Brain pericyte (primary cell): Measurements from ENCODE around the gene TIAM2.
"Not testable (repeated sequence)": the region's sequence is repeated elsewhere in the genome, so short reads cannot be mapped to it uniquely, and the experiment has no call there.

Experiments used
- DNase-seq: peaks from one replicate; pipeline ENCODE4 v3.0.0-alpha.2; 2012; ENCODE audit warnings: low read depth, low spot score

Gene TIAM2

DNA sequence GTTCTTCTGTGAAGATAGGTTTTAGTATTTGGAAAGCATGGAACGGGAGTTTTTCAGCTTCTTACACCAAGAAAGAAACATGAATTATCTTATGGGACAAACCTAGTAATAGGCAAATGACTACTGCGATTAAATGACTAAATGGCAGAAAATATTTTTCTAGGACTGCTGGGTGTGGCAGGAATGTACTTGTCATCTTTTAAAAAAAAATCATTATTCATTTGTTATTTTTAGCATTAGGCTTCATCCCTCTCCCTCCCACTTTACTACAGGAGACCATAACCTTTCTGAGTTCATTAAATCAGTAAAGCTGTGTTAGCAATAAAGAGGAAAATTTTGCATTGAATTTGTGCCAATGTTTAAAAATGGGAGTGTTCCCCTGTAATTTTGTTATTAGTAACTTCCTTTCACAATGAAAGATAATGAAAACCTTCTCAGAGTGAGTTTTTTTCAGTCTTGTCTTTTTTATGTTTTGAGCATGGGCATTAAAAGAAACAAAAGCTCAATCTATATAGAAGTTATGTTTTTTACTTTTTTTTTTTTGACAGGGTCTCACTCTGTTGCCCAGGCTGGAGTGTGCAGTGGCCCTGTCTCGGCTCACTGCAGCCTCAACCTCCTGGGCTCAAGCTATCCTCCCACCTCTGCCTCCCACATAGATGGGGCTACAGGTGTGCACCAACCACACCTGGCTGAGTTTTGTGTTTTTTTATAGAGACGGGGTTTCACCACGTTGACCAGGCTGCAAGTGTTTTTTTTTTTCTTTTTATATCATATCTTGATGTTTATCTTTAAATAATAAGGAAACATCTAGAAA lies 163.1 kb downstream of the TIAM2 start:
- DNase-seq, result no peak

DNA sequence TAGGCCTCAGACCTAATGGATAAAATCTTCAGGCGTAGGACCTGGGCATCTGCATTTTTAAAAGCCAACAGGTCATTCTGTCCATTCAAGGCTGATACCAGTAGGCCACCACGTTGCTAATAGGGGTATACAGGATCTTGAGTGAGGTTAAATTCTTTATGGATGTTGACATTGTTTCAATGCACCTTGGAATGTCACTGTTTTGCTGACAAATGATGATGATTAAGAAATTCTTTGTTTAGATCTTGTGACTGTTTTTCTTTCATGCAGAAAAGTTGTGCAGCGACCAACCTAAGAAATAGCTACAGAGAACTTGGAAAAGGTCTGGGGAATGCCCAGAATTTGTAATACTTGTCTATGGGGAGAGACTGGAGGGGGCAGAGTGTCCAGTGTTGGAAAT lies 167.6 kb downstream of the TIAM2 start:
- DNase-seq, result no peak

- DNase-seq, result no peak
Measured at GRCh38 chr6:155163601-155164000, 168.5 kb downstream of the TIAM2 start.

DNA sequence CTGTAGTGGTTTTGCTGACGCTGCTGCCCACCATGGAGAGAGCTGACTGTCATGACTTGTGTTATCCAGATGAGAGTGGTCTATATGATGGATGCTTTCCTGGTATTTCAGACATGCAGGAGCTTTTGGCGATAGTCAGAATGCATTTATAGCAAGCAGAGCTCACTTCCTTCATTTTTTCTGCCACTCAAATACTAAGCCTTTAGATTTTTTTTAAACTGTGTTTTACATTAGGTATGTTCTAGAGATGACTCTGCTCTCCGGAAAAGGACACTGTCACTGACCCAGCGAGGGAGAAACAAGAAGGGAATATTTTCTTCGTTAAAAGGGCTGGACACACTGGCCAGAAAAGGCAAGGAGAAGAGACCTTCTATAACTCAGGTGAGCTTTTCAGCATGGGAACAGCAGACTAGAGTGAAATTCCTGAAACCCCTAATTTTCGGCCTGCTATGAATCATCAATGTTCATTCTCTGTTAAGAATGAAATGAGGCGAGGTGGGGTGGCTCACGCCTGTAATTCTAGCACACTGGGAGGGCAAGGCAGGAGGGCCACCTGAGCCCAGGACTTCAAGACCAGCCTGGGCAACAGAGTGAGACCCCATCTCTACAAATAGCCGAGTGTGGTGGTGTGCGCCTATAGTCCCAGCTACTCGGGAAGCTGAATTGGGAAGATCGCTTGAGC lies 170.1 kb downstream of the TIAM2 start:
- DNase-seq, result no peak

DNA sequence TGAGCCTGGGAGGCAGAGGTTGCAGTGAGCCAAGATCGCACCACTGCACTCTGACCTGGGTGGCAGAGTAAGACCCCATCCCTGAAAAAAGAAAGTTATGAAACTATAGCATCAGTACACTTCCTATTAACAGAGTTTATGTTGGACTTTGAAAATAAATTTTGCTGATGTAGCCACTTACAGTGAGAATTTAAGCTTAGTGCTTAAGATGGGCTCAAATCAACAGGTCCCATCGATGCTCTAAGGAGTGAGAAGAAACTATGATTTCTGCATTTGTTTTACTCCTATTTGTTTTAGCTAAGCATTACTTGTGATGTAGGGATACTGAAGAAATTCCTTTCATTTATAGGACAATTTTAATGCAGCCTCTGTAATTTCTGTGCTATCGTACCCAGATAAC lies 175.4 kb downstream of the TIAM2 start:
- DNase-seq, result no peak

- no peak for DNase-seq
Measured at GRCh38 chr6:155171109-155171746, 176.1 kb downstream of the TIAM2 start.

DNA sequence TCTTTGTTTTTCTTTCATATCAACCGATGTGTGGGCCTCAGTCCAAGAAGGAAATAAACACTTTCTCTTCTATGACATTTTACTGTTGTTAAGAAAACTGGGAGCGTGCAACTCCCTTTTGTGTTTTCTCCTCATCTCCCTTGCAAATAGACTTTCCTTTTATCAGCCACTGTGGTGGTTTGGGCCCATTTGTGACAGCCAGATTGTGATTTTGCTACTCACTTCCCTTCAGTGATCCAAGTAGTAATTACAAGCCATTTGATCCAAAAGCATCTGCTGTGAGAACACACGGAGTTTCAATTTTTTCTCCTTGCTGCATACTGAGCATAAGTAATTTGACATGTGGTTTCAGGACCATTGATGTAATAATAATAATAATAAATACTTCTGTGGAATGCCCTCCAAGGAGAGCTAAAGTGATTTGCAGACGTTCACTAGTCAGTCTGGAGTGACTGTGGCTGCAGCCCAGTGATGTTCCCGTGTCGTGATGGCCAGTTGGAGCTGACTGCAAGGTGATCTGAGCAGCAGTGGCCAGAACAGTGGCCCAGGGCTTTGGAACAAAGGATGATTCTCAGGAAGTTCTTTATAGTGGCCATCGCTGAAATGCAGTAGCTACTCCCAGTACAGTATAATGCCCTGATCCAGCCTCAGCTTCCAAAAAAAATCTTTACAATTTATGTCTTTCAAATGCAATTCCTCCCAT lies 176.8 kb downstream of the TIAM2 start:
- no peak for DNase-seq

- no peak for DNase-seq
Measured at GRCh38 chr6:155173488-155173887, 178.4 kb downstream of the TIAM2 start.

DNA sequence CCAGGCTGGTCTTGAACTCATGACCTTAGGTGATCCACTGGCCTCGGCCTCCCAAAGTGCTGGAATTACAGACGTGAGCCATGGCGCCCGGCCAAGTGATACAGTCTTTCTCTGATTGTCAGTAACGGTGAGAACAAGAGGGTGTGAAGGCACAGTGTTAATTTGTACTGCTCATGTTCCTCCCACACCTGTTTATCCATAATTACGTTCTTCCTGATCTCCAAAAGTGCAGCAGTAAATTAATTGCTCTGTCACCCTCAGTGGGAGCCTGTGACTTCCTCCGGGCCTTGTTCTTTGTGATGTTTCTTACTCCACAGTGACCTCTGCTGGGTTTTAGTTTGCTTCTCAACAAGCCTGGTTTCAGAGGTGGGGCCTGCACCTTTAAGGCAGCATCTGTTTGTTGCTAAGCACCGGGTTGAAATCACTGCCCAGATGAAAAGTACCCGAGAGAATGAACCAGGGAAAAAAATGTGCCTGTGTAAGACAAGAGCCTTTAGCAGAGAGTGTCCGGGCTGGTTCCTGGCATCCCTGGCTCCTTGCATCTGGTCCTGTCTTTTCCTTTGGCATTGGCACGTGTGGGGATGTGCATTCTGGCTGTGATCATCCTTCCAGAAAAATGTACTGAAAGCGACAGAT lies 179.6 kb downstream of the TIAM2 start:
- no peak for DNase-seq

DNA sequence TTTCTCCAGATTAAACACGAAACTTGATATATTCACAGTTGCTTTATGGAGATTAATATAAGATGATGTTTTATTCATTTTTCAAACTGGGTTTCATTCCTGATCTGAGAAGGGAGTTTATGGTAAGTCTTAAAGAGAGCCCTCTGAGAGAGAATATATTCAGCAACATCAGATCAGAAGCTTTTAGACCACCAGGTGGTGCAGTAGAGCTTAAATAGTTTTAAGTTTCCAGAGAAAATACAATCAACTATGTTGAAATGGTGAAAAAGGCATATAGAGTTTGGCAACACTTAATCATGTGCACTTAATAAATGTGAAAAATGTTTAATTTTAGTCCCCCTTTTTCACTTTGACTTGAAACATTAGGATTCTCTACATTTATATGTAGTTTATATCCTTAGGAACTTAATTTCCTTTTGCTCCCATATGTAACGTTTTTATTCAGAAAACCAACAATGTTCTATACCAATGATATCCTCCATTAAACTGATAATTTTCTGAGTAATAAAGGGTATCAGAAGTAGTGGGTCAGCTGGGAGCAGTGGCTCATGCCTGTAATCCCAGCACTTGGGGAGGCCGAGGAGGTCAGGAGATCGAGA lies 182.3 kb downstream of the TIAM2 start:
- no peak for DNase-seq

- no peak for DNase-seq
Measured at GRCh38 chr6:155181498-155181897, 186.4 kb downstream of the TIAM2 start.

DNA sequence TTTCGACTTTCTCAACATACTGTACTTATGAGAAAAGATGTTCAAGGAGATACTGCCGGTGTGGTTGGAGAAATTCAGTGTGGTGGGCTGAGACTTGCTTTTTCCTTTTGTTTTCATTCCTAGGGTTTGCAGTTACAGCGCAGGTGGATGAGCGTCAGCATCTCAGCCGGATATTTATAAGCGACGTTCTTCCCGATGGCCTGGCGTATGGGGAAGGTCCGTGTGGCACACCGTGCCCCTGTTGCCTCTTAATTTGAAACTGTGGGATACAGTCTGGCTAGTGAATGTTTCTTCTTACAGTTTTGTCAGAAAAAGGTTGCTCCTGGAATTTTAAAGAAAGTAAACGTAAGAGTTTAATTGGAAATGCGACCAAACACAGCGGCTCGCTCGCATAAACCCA lies 187.0 kb downstream of the TIAM2 start:
- no peak for DNase-seq

GRCh38 chr6:155183095-155183494 lies 188.0 kb downstream of the TIAM2 start:
- no peak for DNase-seq

DNA sequence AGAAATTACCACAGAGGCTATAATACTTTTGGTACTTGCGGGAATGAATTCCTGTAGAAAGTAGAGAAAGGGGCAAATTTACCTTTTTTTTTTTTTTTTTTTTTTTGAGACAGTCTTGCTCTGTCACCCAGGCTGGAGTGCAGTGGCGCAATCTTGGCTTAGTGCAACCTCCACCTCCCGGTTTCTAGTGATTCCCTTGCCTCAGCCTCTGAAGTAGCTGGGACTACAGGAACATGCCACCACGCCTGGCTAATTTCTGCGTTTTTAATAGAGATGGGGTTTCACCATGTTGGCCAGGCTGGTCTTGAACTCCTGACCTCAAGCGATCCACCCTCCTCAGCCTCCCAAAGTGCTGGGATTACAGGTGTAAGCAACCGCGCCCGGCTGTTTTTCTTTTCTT lies 189.9 kb downstream of the TIAM2 start:
- DNase-seq, result not testable (repeated sequence)

DNA sequence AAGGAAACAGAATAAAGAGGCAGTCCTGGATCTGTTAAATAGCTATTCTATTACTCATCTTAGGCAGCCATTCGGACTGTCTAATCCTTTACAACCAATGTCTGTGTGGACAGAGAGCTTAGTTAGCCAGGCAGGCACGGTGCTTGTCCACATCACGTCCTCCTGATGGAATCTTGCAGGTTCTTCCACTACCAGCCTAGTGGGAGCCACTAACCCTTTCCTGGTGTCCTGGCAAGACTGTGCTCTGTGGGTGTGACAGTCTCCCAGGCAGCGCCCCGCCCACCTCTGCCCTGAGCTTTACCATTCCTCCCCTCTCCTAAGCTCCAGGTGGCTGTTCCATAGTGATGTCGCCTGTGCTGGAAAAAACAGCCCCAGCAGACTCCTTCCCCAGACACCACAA lies 190.4 kb downstream of the TIAM2 start:
- no peak for DNase-seq

- no peak for DNase-seq
Measured at GRCh38 chr6:155186052-155186658, 191.0 kb downstream of the TIAM2 start.

DNA sequence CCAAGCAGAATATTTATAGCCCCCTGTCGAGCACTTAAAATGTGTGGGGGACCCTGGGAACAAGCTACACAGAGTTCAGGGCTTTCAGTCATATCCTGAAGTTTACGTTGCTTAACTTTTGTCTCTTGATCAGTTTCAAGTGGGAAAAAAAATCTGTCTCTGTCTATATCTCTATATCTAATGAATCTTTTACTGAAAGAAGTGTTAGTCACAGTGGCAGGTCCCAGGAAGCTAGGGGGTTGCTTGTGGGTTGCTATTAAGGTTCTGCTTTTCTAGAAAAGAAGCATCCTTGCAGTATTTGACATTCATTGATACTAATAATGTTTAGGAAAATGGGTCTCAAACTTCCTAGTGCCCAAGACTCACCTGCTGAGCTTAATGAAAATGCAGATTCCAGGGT lies 192.0 kb downstream of the TIAM2 start:
- no peak for DNase-seq

DNA sequence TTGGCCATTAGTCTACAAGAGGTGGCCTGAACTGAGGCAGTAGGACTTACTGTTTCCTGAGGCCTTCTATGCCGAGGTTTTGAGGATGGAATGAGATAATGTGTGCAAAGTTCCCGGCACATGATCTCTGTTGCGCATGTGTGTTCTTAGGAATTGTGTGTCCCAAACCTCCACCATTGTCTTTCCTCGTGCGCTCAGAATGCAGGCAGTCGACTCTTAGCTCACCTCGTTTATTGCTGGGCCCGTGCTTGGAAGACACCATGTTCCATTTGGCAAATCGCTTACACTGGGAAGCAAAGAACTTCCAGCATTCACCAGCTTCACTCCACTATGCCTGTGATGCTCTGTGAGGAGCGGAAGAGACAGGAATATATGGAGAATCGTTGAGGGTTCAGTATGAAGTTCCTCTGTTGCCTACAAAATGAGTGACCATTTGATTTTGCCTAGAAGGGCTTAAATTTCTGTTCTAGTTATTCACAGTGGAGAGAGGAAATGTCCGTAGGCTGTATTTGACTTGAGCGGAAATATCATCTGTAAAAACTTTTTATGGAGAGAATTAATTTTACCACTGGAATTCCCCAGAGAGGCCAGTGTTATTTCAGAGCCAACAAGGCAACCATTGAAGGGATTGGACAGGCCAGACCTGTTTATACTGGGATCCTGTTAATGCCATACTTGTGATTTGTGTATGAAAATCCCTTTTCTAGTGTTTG lies 193.0 kb downstream of the TIAM2 start:
- no peak for DNase-seq

DNA sequence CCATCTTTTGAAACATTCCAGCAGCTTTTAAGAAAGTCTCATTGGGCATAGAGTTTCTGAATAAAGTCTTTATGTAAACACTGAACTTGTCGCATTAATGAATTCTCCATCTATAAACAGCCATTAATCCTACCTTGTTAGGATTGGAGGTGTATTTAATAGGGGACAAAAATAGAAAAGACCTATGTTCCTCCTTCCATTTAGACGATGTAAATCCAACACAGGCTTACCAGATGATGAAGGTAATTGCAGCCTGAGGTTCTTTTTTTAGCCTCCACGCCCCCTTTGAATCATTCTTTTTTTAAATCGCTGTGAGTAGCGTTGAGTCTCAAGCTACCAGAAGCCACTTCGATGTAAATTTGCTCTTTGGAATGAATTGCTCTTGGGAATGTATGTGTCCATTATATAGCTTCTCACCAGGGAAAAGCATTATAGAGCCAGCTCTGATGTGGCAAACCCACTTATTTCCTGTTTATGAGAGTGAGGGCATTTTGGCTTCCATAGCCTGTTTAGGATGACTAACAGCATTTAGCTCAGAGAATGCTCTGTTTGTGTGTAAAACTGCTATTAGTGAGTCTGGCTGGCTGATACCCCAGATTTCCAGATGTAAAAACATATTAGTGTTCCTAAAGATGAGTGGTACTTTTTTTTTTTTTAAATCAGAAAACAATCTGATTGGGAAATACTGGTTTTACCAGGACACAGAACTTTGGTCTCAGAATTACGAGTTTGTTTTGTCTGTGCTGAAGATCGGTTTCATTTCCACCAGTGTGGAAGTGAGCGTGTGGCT lies 193.8 kb downstream of the TIAM2 start:
- DNase-seq, result peak; percentile 75
